DND-41 (cell line): Measurements from ENCODE around the gene STRA8.

Experiments
- ATAC-seq: fragments of 200-7000 bp; cut with Tn5 transposase; 3 replicates; pipeline ENCODE4 v1.9.1; 2021; ENCODE audit warnings: low read depth; ENCODE audit not compliant: insufficient read depth
- DNase-seq: peaks from one replicate; pipeline ENCODE4 v3.0.0-alpha.2; 2020
- H2AFZ ChIP-seq: 2 replicates; pipeline ENCODE4 v1.6.0; 2012; ENCODE audit warnings: low read depth, low read length
- H3K27ac ChIP-seq: 2 replicates; pipeline ENCODE4 v1.5.1; 2012; ENCODE audit warnings: low read length, inconsistent platforms
- H3K27me3 ChIP-seq: fragments of 200-600 bp; sonication (generic); 2 replicates; pipeline ENCODE4 v1.6.0; 2012; ENCODE audit warnings: low read length, mild to moderate bottlenecking, inconsistent platforms; ENCODE audit not compliant: insufficient read depth, poor library complexity
- H3K36me3 ChIP-seq: 2 replicates; pipeline ENCODE4 v1.5.1; 2012; ENCODE audit warnings: low read length, inconsistent platforms; ENCODE audit not compliant: insufficient read depth
- H3K4me1 ChIP-seq: 2 replicates; pipeline ENCODE4 v1.5.1; 2012; ENCODE audit warnings: mild to moderate bottlenecking, low read length; ENCODE audit not compliant: insufficient read depth
- H3K4me2 ChIP-seq: 2 replicates; pipeline ENCODE4 v1.6.0; 2012; ENCODE audit warnings: mild to moderate bottlenecking, moderate library complexity, low read length, inconsistent platforms; ENCODE audit not compliant: insufficient read depth
- H3K4me3 ChIP-seq, 2 experiments: fragments of 200-600 bp in 1 of 2; shearing (Covaris generic) in 1 of 2; 2 replicates each; pipeline ENCODE4 v1.5.1; 2012 to 2016; ENCODE audit warnings: inconsistent platforms in 2 of 2, low read length in 2 of 2, mild to moderate bottlenecking in 2 of 2, low read depth in 1 of 2, moderate library complexity in 1 of 2
- H3K79me2 ChIP-seq: 2 replicates; pipeline ENCODE4 v1.6.0; 2012; ENCODE audit warnings: low read length, inconsistent platforms; ENCODE audit not compliant: insufficient read depth
- H3K9ac ChIP-seq: 2 replicates; pipeline ENCODE4 v1.6.0; 2012; ENCODE audit warnings: low read depth, mild to moderate bottlenecking, inconsistent platforms, low read length, moderate library complexity
- H3K9me3 ChIP-seq: 2 replicates; pipeline ENCODE4 v1.5.1; 2012; ENCODE audit warnings: low read length, moderate library complexity, mild to moderate bottlenecking, inconsistent platforms; ENCODE audit not compliant: insufficient read depth, severe bottlenecking
- H4K20me1 ChIP-seq: 2 replicates; pipeline ENCODE4 v1.6.0; 2012; ENCODE audit warnings: low read length; ENCODE audit not compliant: insufficient read depth
- CTCF ChIP-seq: IDR thresholded peaks from 2 replicates; pipeline ENCODE4 v1.5.1; 2012; ENCODE audit warnings: borderline replicate concordance, low read length, moderate library complexity, mild to moderate bottlenecking; ENCODE audit not compliant: poor library complexity, severe bottlenecking; ENCODE audit errors: extremely low read depth
- EZH2 ChIP-seq: IDR thresholded peaks from 3 replicates; pipeline ENCODE4 v1.6.1; 2012; ENCODE audit warnings: borderline replicate concordance, low read depth, mild to moderate bottlenecking, moderate library complexity, low read length, inconsistent platforms; ENCODE audit not compliant: severe bottlenecking

STRA8 gene

GRCh38 chr7:135274495-135275268 is 41.0 kb downstream of the STRA8 start:
- Histone ChIP-seq H3K4me1 (no peaks in the 10 kb centered on the region), H3K9ac (no peak overlapping the region), H3K4me3 (no peak overlapping the region), H3K27me3 (no peaks in the 10 kb centered on the region), H3K36me3 (no peaks in the 10 kb centered on the region), H4K20me1 (no peaks in the 10 kb centered on the region), H2AFZ (0 out of 2 replicates have a peak overlapping the region, but pooled peaks have one; percentile 7), H3K27ac (no peak overlapping the region), H3K4me2 (no peak overlapping the region), H3K9me3 (no peaks in the 10 kb centered on the region), H3K79me2 (no peaks in the 10 kb centered on the region)
- no peak for TF ChIP-seq EZH2
- TF ChIP-seq CTCF, result peak; percentile 93
- DNase-seq, result peak; percentile 76
- ATAC-seq, result peak; percentile 93

DNA sequence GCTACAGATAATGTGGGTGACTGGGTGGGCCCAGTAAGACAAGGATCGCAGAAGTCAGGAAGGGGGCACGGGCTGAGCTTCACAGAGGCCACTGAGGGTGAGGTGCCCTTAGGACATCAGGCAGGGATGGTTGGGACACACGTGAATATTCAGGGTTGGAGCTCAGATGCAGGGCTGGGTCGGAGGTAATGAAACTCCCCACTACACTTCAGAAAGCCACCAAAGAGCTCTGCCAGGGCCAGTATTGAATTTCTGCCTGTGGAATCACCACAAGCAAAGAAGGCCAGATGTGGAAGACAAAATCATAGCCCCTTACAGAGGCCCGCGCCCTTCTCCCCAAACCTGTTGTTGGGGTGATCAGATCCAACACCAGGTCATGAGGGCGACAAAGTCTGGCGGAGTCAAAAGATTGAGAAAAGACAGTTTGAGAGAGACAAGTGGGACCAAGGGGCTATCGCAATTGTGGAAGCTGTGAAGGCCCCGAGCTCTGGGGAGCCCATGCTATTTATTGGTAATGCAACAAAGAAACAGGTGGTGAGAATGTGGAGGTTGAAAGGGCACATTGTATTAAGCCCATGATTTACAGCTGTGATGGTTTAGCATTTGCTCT is 42.4 kb downstream of the STRA8 start:
- H3K4me3 ChIP-seq, result no peak overlapping the region
- no peak for ATAC-seq
- H3K36me3 ChIP-seq, result no peaks in the 10 kb centered on the region
- H3K27me3 ChIP-seq, result no peaks in the 10 kb centered on the region
- TF ChIP-seq CTCF, result no peak
- no peak for TF ChIP-seq EZH2
- H3K9ac ChIP-seq, result no peak overlapping the region
- no peaks in the 10 kb centered on the region for H3K4me1 ChIP-seq
- H3K79me2 ChIP-seq, result no peaks in the 10 kb centered on the region
- no peak for DNase-seq
- H2AFZ ChIP-seq, result no peak overlapping the region
- no peaks in the 10 kb centered on the region for H3K9me3 ChIP-seq
- no peak overlapping the region for H3K27ac ChIP-seq
- H3K4me2 ChIP-seq, result no peak overlapping the region
- no peaks in the 10 kb centered on the region for H4K20me1 ChIP-seq

GRCh38 chr7:135277161-135277560 is 43.5 kb downstream of the STRA8 start:
- no peak for TF ChIP-seq CTCF
- TF ChIP-seq EZH2, result no peak
- Histone ChIP-seq H3K36me3 (no peaks in the 10 kb centered on the region), H3K4me3 (no peak overlapping the region), H3K27ac (no peak overlapping the region), H4K20me1 (no peaks in the 10 kb centered on the region), H3K4me2 (no peak overlapping the region), H3K79me2 (no peaks in the 10 kb centered on the region), H2AFZ (no peak overlapping the region), H3K27me3 (no peaks in the 10 kb centered on the region), H3K4me1 (peaks cover 3% of the 10 kb centered on the region; the same call in 1 of the 2 replicates), H3K9me3 (no peaks in the 10 kb centered on the region), H3K9ac (no peak overlapping the region)
- ATAC-seq (no peak), DNase-seq (no peak)
